Stomach (tissue), 9 donors: Measurements from ENCODE around the gene BMP7. TPM values are rescaled to one million over a fixed set of nuclear protein-coding genes. Genes with fewer than 3 reads are reported as not detected.

Source experiments
- DNase-seq, 2 donors: peaks; one replicate each; pipeline versions ENCODE4 v3.0.0 to v3.0.0-alpha.2; 2013 to 2019
- H3K27ac ChIP-seq, 5 donors: fragments of 200-600 bp in 4 of 5; sonication (generic) in 4 of 5; one replicate each; pipeline ENCODE4 v1.5.1; 2013 to 2019; ENCODE audit warnings: mild to moderate bottlenecking in 1 of 5, moderate library complexity in 1 of 5
- H3K27me3 ChIP-seq, 3 donors: fragments of 200-600 bp; sonication (generic); one replicate each; pipeline ENCODE4 v1.5.1; 2017 to 2019; ENCODE audit warnings: mixed run types in 1 of 3
- H3K36me3 ChIP-seq, 4 donors: fragments of 200-600 bp; sonication (generic); 1 replicate in 3 of 4; 2 replicates in 1 of 4; pipeline ENCODE4 v1.5.1; 2016 to 2019
- H3K4me1 ChIP-seq, 4 donors: fragments of 200-600 bp; sonication (generic); one replicate each; pipeline ENCODE4 v1.5.1; 2016 to 2019
- H3K4me3 ChIP-seq, 4 donors: fragments of 200-600 bp; sonication (generic) in 3 of 4; one replicate each; pipeline ENCODE4 v1.5.1; 2016 to 2019; ENCODE audit warnings: mild to moderate bottlenecking in 1 of 4
- H3K9me3 ChIP-seq, 4 donors: fragments of 200-600 bp; sonication (generic); one replicate each; pipeline ENCODE4 v1.5.1; 2016 to 2019
- EP300 ChIP-seq: sonication (generic); formaldehyde crosslinking; IDR thresholded peaks from one replicate; pipeline ENCODE4 v1.6.1; 2017; ENCODE audit warnings: antibody characterized with exemption
- POLR2A ChIP-seq, 4 donors: fragments of 450-650 bp; IDR thresholded peaks; one replicate each; pipeline ENCODE4 v1.6.1; 2016; ENCODE audit warnings: antibody characterized with exemption in 4 of 4, control low read depth in 2 of 4, mild to moderate bottlenecking in 1 of 4, moderate library complexity in 1 of 4
- POLR2AphosphoS5 ChIP-seq, 3 donors: sonication (generic); formaldehyde crosslinking; IDR thresholded peaks; one replicate each; pipeline ENCODE4 v1.6.1; 2016; ENCODE audit warnings: antibody characterized with exemption in 3 of 3
- WGBS, 5 donors: extraction: QIAGEN DNeasy Blood & Tissue Kit in 3 of 5; methylation state at CpG; one replicate each; pipeline versions ENCODE4 v1.1.5 to v1.1.7; 2013 to 2018; 5-methylcytosine and 5-hydroxymethylcytosine counted together
- intact Hi-C: fragments of 100-400 bp; cut with DNase I; formaldehyde crosslinking; loops from one replicate; pipeline ENCODE4 v1.15.1; 2023; ENCODE audit warnings: low total_unique reads
- polyA plus RNA-seq, 3 donors: library from polyadenylated mRNA; stranded (reverse); fragments of 200-250 nt; gene quantifications; one replicate each; pipeline ENCODE4 v1.2.3, GENCODE V29; 2013
- total RNA-seq, 5 donors: library from RNA; depleted of rRNA; stranded (reverse); fragments of >200 nt; gene quantifications; one replicate each; pipeline versions ENCODE4 v1.1.0 to v1.2.3, GENCODE V29; 2014 to 2016
- TF ChIP-seq, protein P1 (sequence below), 7 experiments: fragments of 450-650 bp in 4 of 7; fragments of 200-600 bp in 3 of 7; sonication (generic) in 3 of 7; IDR thresholded peaks; one replicate each; pipeline ENCODE4 v1.5.1; 2016 to 2019; ENCODE audit warnings: antibody characterized with exemption in 7 of 7, control low read depth in 2 of 7, mild to moderate bottlenecking in 1 of 7
- donor health status: healthy with polysubstance abuse.
- donor health status: Bipolar disorder and iron deficiency.
- donor health status: healthy.

BMP7 gene
- total and polyA plus RNA-seq, 8 donors, result under 0.01 to 11.0 (median 2.4) TPM

DNA sequence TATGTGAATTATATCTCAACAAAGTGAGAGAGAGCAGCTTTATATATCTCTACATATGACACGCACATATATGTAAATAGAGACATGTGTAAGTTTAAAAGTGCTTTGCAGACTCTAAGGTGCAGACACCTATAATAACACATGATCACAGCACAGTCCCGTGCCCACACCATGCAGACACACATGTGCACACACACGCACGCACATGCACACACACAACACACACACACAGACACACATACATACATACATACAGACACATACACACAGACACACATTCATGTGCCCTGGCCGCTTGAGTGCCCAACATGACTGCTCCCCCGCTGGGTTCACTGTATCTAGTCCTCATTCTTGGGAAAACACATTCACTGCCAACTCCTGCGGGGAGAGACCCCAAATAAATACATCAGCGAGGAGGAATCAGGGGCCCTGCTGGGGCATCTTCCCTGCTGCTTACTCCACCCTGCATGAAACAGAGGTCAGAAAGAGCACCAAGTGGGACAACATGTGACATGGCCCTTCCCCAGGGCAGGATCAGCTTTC, 121.3 kb downstream of the BMP7 start:
- Histone ChIP-seq H3K4me1 (no peaks in the 10 kb centered on the region), H3K27me3 (peaks cover 0 to 64% (median 4%) of the 10 kb centered on the region in 3 donors), H3K4me3 (no peak overlapping the region), H3K36me3 (no peaks in the 10 kb centered on the region), H3K27ac (no peak overlapping the region), H3K9me3 (peaks cover 0 to 7% (median 0%) of the 10 kb centered on the region in 4 donors)
- 76 to 89% (median 82%) methylated on average over 8 of the region's 8 CpGs for WGBS, 5 donors
- TF ChIP-seq, protein P1, sequence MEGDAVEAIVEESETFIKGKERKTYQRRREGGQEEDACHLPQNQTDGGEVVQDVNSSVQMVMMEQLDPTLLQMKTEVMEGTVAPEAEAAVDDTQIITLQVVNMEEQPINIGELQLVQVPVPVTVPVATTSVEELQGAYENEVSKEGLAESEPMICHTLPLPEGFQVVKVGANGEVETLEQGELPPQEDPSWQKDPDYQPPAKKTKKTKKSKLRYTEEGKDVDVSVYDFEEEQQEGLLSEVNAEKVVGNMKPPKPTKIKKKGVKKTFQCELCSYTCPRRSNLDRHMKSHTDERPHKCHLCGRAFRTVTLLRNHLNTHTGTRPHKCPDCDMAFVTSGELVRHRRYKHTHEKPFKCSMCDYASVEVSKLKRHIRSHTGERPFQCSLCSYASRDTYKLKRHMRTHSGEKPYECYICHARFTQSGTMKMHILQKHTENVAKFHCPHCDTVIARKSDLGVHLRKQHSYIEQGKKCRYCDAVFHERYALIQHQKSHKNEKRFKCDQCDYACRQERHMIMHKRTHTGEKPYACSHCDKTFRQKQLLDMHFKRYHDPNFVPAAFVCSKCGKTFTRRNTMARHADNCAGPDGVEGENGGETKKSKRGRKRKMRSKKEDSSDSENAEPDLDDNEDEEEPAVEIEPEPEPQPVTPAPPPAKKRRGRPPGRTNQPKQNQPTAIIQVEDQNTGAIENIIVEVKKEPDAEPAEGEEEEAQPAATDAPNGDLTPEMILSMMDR (IDR thresholded peaks at IDR 0.05), result no peak
- TF ChIP-seq EP300 (no peak), POLR2AphosphoS5 (IDR thresholded peaks at IDR 0.05) (no peak), POLR2A (IDR thresholded peaks at IDR 0.05) (no peak)
- intact Hi-C loops, result no loop called here
- no peak for DNase-seq

- peaks cover 0 to 46% (median 4%) of the 10 kb centered on the region in 3 donors for H3K27me3 ChIP-seq
- no peaks in the 10 kb centered on the region for H3K36me3 ChIP-seq
- H3K4me1 ChIP-seq, result no peaks in the 10 kb centered on the region
- 68 to 86% (median 78%) methylated on average over 9 of the region's 9 CpGs for WGBS, 5 donors
- H3K4me3 ChIP-seq, result no peak overlapping the region
- intact Hi-C loops, result no loop called here
- H3K27ac ChIP-seq, result no peak overlapping the region
- TF ChIP-seq POLR2A (IDR thresholded peaks at IDR 0.05) (no peak), POLR2AphosphoS5 (IDR thresholded peaks at IDR 0.05) (no peak), EP300 (no peak)
- TF ChIP-seq, protein P1 (IDR thresholded peaks at IDR 0.05), result no peak
- DNase-seq, result no peak
- peaks cover 0 to 7% (median 0%) of the 10 kb centered on the region in 4 donors for H3K9me3 ChIP-seq
Measured at GRCh38 chr20:57143173-57143572, 123.3 kb downstream of the BMP7 start.

DNA sequence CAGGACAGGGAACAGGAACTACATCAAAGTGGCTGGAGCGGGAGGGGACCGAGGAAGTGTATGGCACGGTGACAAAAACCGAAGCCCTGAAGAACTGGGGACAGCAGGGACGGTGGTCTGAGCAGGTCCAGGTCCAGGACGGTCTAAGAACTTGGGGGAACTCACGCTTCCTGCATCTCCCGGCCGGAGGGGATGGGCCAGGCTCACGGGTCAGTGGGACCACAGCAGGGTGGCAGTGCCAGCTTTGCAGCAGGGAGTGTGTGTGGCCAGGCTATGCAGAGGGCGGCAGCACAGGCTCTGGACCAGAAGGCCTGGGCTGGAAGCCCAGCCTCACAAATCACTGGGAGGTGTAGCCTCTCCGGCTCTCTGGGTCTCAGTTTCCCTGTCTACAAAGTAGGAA, 123.8 kb downstream of the BMP7 start:
- TF ChIP-seq EP300 (no peak), POLR2AphosphoS5 (IDR thresholded peaks at IDR 0.05) (no peak), POLR2A (IDR thresholded peaks at IDR 0.05) (no peak)
- TF ChIP-seq, protein P1 (IDR thresholded peaks at IDR 0.05), result no peak
- H3K36me3 ChIP-seq, result no peaks in the 10 kb centered on the region
- no peak for DNase-seq
- H3K4me1 ChIP-seq, result no peaks in the 10 kb centered on the region
- intact Hi-C loops, result no loop called here
- WGBS, 5 donors, result 79 to 89% (median 86%) methylated on average over 11 to 12 of the region's 12 CpGs
- peaks cover 0 to 41% (median 4%) of the 10 kb centered on the region in 3 donors for H3K27me3 ChIP-seq
- H3K4me3 ChIP-seq, result no peak overlapping the region
- peaks cover 0 to 7% (median 0%) of the 10 kb centered on the region in 4 donors for H3K9me3 ChIP-seq
- H3K27ac ChIP-seq, result no peak overlapping the region

- H3K36me3 ChIP-seq, result no peaks in the 10 kb centered on the region
- DNase-seq, result no peak
- intact Hi-C loops, result no loop called here
- no peak overlapping the region for H3K4me3 ChIP-seq
- H3K4me1 ChIP-seq, result no peaks in the 10 kb centered on the region
- WGBS, 5 donors, result 21 to 64% (median 46%) methylated on average over 1 of the region's 1 CpG
- H3K27ac ChIP-seq, result no peak overlapping the region
- TF ChIP-seq POLR2A (IDR thresholded peaks at IDR 0.05) (no peak), EP300 (no peak), POLR2AphosphoS5 (IDR thresholded peaks at IDR 0.05) (no peak)
- TF ChIP-seq, protein P1 (IDR thresholded peaks at IDR 0.05), result no peak
- peaks cover 0 to 34% (median 4%) of the 10 kb centered on the region in 3 donors for H3K27me3 ChIP-seq
- peaks cover 0 to 7% (median 0%) of the 10 kb centered on the region in 4 donors for H3K9me3 ChIP-seq
Measured at GRCh38 chr20:57141492-57141891, 124.9 kb downstream of the BMP7 start.
